ENCODE results near the gene AGBL1.

AGBL1 gene

GRCh38 chr15:86657305-86657704 lies 577.6 kb downstream of the AGBL1 start:
- no peak for TF ChIP-seq CTCF (IDR thresholded peaks at IDR 0.05; ENCODE audit: control insufficient read depth, extremely low read depth, insufficient read depth)
- no peak overlapping the region for H3K4me3 ChIP-seq (ENCODE audit: low read depth, low read length)
- DNase-seq (ENCODE audit: low read depth) = no peak

DNA sequence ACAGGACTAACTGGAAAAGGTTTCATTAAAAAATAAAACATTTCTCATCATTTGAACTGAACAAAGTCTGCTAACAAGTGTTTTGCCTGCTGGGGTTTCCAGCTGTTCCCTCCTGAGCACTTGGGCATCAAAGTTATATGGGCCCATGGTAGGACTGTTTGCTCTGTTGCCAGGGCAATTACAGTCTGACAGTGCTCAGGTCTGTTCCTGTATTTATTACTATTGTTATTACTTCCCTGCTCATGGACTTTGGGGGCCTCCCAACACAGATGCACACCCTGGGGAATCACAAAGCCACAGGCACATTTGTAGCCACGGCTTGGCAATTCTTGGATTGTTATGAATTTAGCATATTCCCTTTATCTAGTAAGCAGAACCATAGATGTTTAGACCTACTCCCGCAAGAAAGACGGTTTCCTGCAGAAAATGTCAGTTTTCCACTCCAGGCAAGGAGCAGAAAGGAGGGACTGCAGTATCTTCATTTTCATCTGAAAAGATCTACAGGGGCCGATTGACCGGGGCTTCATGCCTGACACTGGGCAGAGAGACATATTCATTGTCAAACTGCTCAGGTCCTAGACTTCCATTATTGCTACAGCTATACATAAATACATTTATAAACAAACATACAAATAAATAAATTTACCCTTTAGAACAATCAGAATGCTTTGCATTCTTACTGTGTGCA lies 580.2 kb downstream of the AGBL1 start:
- DNase-seq (ENCODE audit: low read depth) = no peak
- H3K4me3 ChIP-seq (ENCODE audit: low read depth, low read length) = no peak overlapping the region

GRCh38 chr15:86661580-86661979 lies 581.9 kb downstream of the AGBL1 start:
- no peak overlapping the region for H3K4me3 ChIP-seq (ENCODE audit: low read depth, low read length)
- TF ChIP-seq CTCF (IDR thresholded peaks at IDR 0.05; ENCODE audit: control insufficient read depth, extremely low read depth, insufficient read depth) = no peak
- DNase-seq (ENCODE audit: low read depth) = no peak

More for the DNA sequence above, 580.2 kb downstream of the AGBL1 start:
- TF ChIP-seq CTCF (IDR thresholded peaks at IDR 0.05; ENCODE audit: control insufficient read depth, extremely low read depth, insufficient read depth) = no peak

DNA sequence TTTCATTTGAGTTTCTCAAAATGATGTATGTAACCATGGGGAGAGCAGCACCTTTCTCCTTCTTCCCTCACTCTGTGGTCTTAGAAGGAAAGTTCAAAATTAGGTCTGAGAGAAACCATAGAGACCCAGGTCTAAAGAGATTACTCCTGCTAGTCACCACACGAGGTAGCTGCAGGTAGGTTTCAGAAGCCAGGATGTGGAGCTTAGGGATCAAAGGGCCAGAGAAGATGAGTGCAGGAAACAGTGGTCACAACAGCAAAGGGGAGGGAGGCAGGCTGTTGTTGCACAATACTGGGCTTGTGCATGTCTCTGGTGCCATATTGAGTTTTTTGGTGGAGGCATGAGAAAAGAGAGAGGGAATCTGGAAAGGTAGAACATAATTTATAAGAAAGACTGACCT lies 583.6 kb downstream of the AGBL1 start:
- H3K4me3 ChIP-seq (ENCODE audit: low read depth, low read length) = no peak overlapping the region
- no peak for TF ChIP-seq CTCF (IDR thresholded peaks at IDR 0.05; ENCODE audit: control insufficient read depth, extremely low read depth, insufficient read depth)
- no peak for DNase-seq (ENCODE audit: low read depth)

- DNase-seq (ENCODE audit: low read depth) = no peak
- no peak overlapping the region for H3K4me3 ChIP-seq (ENCODE audit: low read depth, low read length)
- no peak for TF ChIP-seq CTCF (IDR thresholded peaks at IDR 0.05; ENCODE audit: control insufficient read depth, extremely low read depth, insufficient read depth)
Observed at GRCh38 chr15:86663979-86664378, 584.3 kb downstream of the AGBL1 start.

DNA sequence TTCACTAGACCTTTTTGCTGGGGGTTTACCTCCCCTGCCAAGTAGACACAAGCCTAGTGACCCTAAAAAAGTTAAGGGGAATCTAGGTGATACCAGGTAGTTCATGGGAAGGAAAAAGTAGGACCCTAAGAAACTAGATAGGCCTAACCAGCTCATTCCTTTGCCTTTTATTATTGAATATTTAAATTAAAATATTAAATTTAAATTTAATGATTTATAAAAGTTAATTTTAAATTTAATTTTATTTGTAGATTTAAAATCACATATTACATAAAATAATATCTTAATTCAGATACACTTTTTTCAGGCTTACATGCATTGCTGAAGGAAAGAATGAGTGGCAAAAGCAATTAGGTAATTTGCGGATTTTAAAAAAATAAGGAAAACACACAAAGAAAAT lies 584.9 kb downstream of the AGBL1 start:
- no peak overlapping the region for H3K4me3 ChIP-seq (ENCODE audit: low read depth, low read length)
- TF ChIP-seq CTCF (IDR thresholded peaks at IDR 0.05; ENCODE audit: control insufficient read depth, extremely low read depth, insufficient read depth) = no peak
- no peak for DNase-seq (ENCODE audit: low read depth)

DNA sequence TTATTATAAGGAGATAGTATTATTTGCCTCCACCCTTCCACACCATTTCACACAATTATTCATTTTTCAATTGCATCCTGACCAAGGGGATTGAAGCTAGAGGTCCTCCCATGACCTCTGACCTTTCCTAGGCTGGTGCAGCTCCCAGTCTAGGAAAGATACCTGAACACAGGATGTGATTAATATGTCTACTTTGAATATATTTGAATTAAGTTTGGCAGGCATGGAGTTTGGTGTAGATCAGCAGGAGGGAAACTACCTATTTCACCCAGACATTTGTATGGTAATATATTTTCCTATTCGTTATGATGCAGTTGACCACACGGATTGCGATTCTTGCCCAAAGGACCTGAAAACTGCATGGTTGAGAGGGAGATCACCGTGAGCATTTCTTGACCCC lies 596.3 kb downstream of the AGBL1 start:
- no peak for TF ChIP-seq CTCF (IDR thresholded peaks at IDR 0.05; ENCODE audit: control insufficient read depth, extremely low read depth, insufficient read depth)
- no peak for DNase-seq (ENCODE audit: low read depth)
- H3K4me3 ChIP-seq (ENCODE audit: low read depth, low read length) = no peak overlapping the region

All from LNCaP clone FGC (cell line).